ENCODE measurements around the gene NOD2. TPM values are rescaled to one million over a fixed set of nuclear protein-coding genes. Genes with fewer than 3 reads are reported as not detected.

Gene NOD2
- total RNA-seq, 3 donors from 2014 or later (not counting 1 experiment from before 2014, with no cell fraction given): 2.8 to 8.6 (median 2.9) TPM

- Mint-ChIP-seq H3K4me1 (peaks cover 14 to 24% of the 10 kb centered on the region in 2 donors), H3K36me3 (peaks cover 14% of the 10 kb centered on the region), H3K27me3 (ENCODE audit: low read depth in 2 of 2) (no peaks in the 10 kb centered on the region), H3K4me3 (peak overlapping the region; percentile 4), H3K9me3 (peaks cover 0 to 4% of the 10 kb centered on the region in 2 donors), H3K27ac (peak overlapping the region; percentile 56 to 70)
- TF ChIP-seq CTCF (IDR thresholded peaks at IDR 0.05): peak; percentile 65
- peak in 2 of 3 donors; percentile 39 to 65 for ATAC-seq
- H3K27me3 ChIP-seq (ENCODE audit: control insufficient read depth, insufficient read depth, low read length): no peaks in the 10 kb centered on the region
- no peak overlapping the region for H3K27ac ChIP-seq (ENCODE audit: low read length)
- intact Hi-C loops (cut with micrococcal nuclease): loop anchor here (1.0 kb wide), 1 partner anchor 76 kb away; no protein-coding TSS in a partner anchor
- no peak overlapping the region for H3K4me3 ChIP-seq (ENCODE audit: low read length)
- peaks cover 68% of the 10 kb centered on the region for H3K36me3 ChIP-seq (ENCODE audit: control insufficient read depth, insufficient read depth, low read length)
- H3K4me1 ChIP-seq (ENCODE audit: control insufficient read depth, insufficient read depth, low read length): peaks cover 14% of the 10 kb centered on the region
- H3K9me3 ChIP-seq (ENCODE audit: control insufficient read depth, insufficient read depth, low read length): peaks cover 25% of the 10 kb centered on the region
- 87% methylated on average over 2 of the region's 2 CpGs for WGBS (ENCODE audit: insufficient coverage)
- peak; percentile 46 to 76 for DNase-seq
Observed at GRCh38 chr16:50671644-50672260, 21.7 kb upstream of the NOD2 start.

- intact Hi-C loops (cut with micrococcal nuclease): no loop called here
- Histone ChIP-seq H3K27ac (ENCODE audit: low read length) (no peak overlapping the region), H3K27me3 (ENCODE audit: control insufficient read depth, insufficient read depth, low read length) (no peaks in the 10 kb centered on the region), H3K4me1 (ENCODE audit: control insufficient read depth, insufficient read depth, low read length) (peaks cover 14% of the 10 kb centered on the region), H3K4me3 (ENCODE audit: low read length) (no peak overlapping the region), H3K36me3 (ENCODE audit: control insufficient read depth, insufficient read depth, low read length) (peaks cover 80% of the 10 kb centered on the region), H3K9me3 (ENCODE audit: control insufficient read depth, insufficient read depth, low read length) (peaks cover 25% of the 10 kb centered on the region)
- Mint-ChIP-seq H3K4me3 (no peak overlapping the region), H3K4me1 (peaks cover 24 to 27% of the 10 kb centered on the region in 2 donors), H3K9me3 (peaks cover 0 to 4% of the 10 kb centered on the region in 2 donors), H3K27me3 (ENCODE audit: low read depth in 2 of 2) (no peaks in the 10 kb centered on the region), H3K36me3 (peaks cover 19% of the 10 kb centered on the region), H3K27ac (no peak overlapping the region)
- no peak for TF ChIP-seq CTCF (IDR thresholded peaks at IDR 0.05)
- DNase-seq (no peak), ATAC-seq (no peak)
- WGBS (ENCODE audit: insufficient coverage): 98% methylated on average over 66 of the region's 70 CpGs
Observed at GRCh38 chr16:50673496-50674275, 19.7 kb upstream of the NOD2 start.

- Histone ChIP-seq H3K4me1 (ENCODE audit: control insufficient read depth, insufficient read depth, low read length) (peaks cover 26% of the 10 kb centered on the region), H3K36me3 (ENCODE audit: control insufficient read depth, insufficient read depth, low read length) (peaks cover 84% of the 10 kb centered on the region), H3K9me3 (ENCODE audit: control insufficient read depth, insufficient read depth, low read length) (peaks cover 25% of the 10 kb centered on the region), H3K27ac (ENCODE audit: low read length) (no peak overlapping the region), H3K4me3 (ENCODE audit: low read length) (no peak overlapping the region), H3K27me3 (ENCODE audit: control insufficient read depth, insufficient read depth, low read length) (no peaks in the 10 kb centered on the region)
- peaks cover 33 to 38% of the 10 kb centered on the region in 2 donors for H3K4me1 Mint-ChIP-seq
- TF ChIP-seq CTCF (IDR thresholded peaks at IDR 0.05): no peak
- H3K4me3 Mint-ChIP-seq: no peak overlapping the region
- peaks cover 0 to 4% of the 10 kb centered on the region in 2 donors for H3K9me3 Mint-ChIP-seq
- intact Hi-C loops (cut with micrococcal nuclease): no loop called here
- no peaks in the 10 kb centered on the region for H3K27me3 Mint-ChIP-seq (ENCODE audit: low read depth in 2 of 2)
- no peak for DNase-seq
- peaks cover 23% of the 10 kb centered on the region for H3K36me3 Mint-ChIP-seq
- no CpG with 5 or more reads among the region's 4 CpGs for WGBS (ENCODE audit: insufficient coverage)
- no peak overlapping the region for H3K27ac Mint-ChIP-seq
- ATAC-seq: no peak
Observed at GRCh38 chr16:50674831-50675230, 18.6 kb upstream of the NOD2 start.

All from natural killer cell (primary cell).